Activated CD4-positive, alpha-beta memory T cell treated with anti-CD3 and anti-CD28 coated beads, Interleukin-2, amount 10 ng/mL, durations not matched to agents 7 days and 5 days (primary cell): ENCODE data around the gene SNX13. TPM values are rescaled to one million over a fixed set of nuclear protein-coding genes. Genes with fewer than 3 reads are reported as not detected.
A peak's percentile ranks its signal among the peaks of the same experiment; 100 is the strongest.

Source experiments
- CTCF ChIA-PET: fragments of 350-600 bp; sonication (Branson Sonifier 250); formaldehyde crosslinking; loops from one replicate; lab custom pipeline; 2021; ENCODE audit warnings: antibody characterized with exemption, inconsistent platforms; lab: Charles Lee
- POLR2A ChIA-PET: fragments of 350-600 bp; sonication (Branson Sonifier 250); formaldehyde crosslinking; loops from one replicate; lab custom pipeline; 2021; ENCODE audit warnings: antibody characterized with exemption; lab: Charles Lee
- DNase-seq: peaks from one replicate; pipeline ENCODE4 v3.0.0-alpha.2; 2020
- H3K27ac Mint-ChIP-seq: one replicate; pipeline ENCODE4 v1.8.0; 2021; ENCODE audit warnings: mild to moderate bottlenecking, mixed read lengths
- H3K27me3 Mint-ChIP-seq: one replicate; pipeline ENCODE4 v1.8.0; 2021; ENCODE audit warnings: mixed read lengths
- H3K36me3 Mint-ChIP-seq: one replicate; pipeline ENCODE4 v1.8.0; 2021; ENCODE audit warnings: low read depth, mixed read lengths
- H3K4me1 Mint-ChIP-seq: one replicate; pipeline ENCODE4 v1.8.0; 2021; ENCODE audit warnings: mixed read lengths
- H3K4me3 Mint-ChIP-seq: one replicate; pipeline ENCODE4 v1.8.0; 2021; ENCODE audit warnings: mild to moderate bottlenecking, mixed read lengths
- H3K9me3 Mint-ChIP-seq: one replicate; pipeline ENCODE4 v1.8.0; 2021; ENCODE audit warnings: mixed read lengths
- total RNA-seq, 2 experiments: library from RNA; stranded (reverse); gene quantifications; one replicate each; pipeline ENCODE4 v1.2.3, GENCODE V29; 2021

SNX13 gene
- total RNA-seq, 2 experiments from 2014 or later = 23.8 to 25.9 TPM

GRCh38 chr7:17773289-17773626 lies 167.0 kb downstream of the SNX13 start:
- ChIA-PET POLR2A (interaction anchor here (1.7 kb wide), 1 partner anchor 23 kb away, joined by 4 read pairs; no protein-coding TSS in a partner anchor), CTCF (interaction anchor here (0.9 to 1.9 kb wide), 3 partner anchors 11 to 221 kb away, joined by 3 to 5 read pairs (median 3); no protein-coding TSS in a partner anchor)
- H3K36me3 Mint-ChIP-seq = no peaks in the 10 kb centered on the region
- H3K4me1 Mint-ChIP-seq = peaks cover 6% of the 10 kb centered on the region
- no peak for DNase-seq
- H3K9me3 Mint-ChIP-seq = no peaks in the 10 kb centered on the region
- H3K27ac Mint-ChIP-seq = no peak overlapping the region
- H3K27me3 Mint-ChIP-seq = no peaks in the 10 kb centered on the region
- H3K4me3 Mint-ChIP-seq = no peak overlapping the region

GRCh38 chr7:17772581-17773288 lies 167.6 kb downstream of the SNX13 start:
- no peaks in the 10 kb centered on the region for H3K9me3 Mint-ChIP-seq
- peaks cover 6% of the 10 kb centered on the region for H3K4me1 Mint-ChIP-seq
- H3K4me3 Mint-ChIP-seq = no peak overlapping the region
- POLR2A ChIA-PET = interaction anchor here (1.7 kb wide), 1 partner anchor 23 kb away, joined by 4 read pairs; no protein-coding TSS in a partner anchor
- CTCF ChIA-PET = interaction anchor here (0.9 to 1.9 kb wide), 3 partner anchors 11 to 222 kb away, joined by 3 to 5 read pairs (median 3); no protein-coding TSS in a partner anchor
- H3K27ac Mint-ChIP-seq = no peak overlapping the region
- DNase-seq = no peak
- no peaks in the 10 kb centered on the region for H3K27me3 Mint-ChIP-seq
- no peaks in the 10 kb centered on the region for H3K36me3 Mint-ChIP-seq

DNA sequence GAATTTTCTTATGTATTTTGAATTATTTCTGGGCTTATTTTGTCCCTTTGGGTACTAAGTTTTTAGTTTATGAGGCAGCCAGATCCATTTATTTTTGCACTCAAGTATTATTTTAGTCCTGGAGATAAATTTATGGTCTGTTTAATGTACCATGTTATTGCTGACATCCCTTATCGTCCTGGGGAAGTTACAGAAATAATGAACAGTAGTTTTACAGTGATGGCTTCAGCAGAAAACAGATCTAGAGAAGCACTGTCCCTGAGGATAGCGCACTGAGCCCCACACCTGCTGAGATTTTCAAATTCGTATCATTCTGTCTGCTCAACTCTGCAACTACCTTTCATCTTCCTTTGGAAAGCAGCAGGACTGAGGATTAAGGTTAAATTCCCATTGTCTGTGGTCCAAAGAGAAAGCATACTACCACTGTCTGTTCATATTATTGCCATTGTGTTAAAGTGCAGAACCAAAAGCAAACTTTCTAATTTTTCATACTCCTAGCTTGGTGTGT lies 168.3 kb downstream of the SNX13 start:
- ChIA-PET POLR2A (interaction anchor here (1.7 kb wide), 1 partner anchor 24 kb away, joined by 4 read pairs; no protein-coding TSS in a partner anchor), CTCF (interaction anchor here (1.2 to 2.5 kb wide), 4 partner anchors 10 to 548 kb away, joined by 3 to 13 read pairs (median 4); no protein-coding TSS in a partner anchor)
- no peaks in the 10 kb centered on the region for H3K9me3 Mint-ChIP-seq
- no peak overlapping the region for H3K4me3 Mint-ChIP-seq
- H3K4me1 Mint-ChIP-seq = peaks cover 6% of the 10 kb centered on the region
- no peak for DNase-seq
- no peaks in the 10 kb centered on the region for H3K27me3 Mint-ChIP-seq
- no peaks in the 10 kb centered on the region for H3K36me3 Mint-ChIP-seq
- H3K27ac Mint-ChIP-seq = no peak overlapping the region

DNA sequence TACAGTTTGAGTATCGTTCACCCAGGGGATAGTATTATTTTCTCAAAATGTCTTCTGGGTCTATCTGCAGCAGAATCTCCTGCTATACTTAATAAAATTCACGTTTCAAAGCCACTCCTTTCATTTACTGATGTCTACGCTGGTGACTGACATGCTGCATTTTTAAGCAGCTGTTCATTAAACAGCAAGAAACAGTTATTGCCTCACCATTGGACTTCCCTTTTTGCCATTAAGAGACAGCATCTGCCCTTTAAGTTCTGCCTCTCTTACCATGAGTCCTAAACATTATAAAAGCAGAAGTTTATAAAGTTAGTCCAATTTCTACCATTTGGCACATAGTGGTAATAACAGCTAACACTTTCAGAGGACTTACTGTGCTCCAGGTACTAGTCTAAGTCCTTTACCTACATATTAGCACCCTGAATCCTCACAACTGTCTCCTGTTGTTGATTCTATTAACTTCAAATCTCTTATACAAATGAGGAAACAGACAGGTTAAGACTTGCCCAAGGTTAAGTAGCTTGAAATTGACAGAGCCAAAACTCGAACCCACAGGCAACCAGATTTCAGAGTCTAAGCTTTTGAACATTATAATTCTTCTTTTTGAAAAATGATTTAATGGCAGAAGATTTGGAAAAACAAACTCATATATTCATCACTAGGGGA lies 169.5 kb downstream of the SNX13 start:
- no peak overlapping the region for H3K4me3 Mint-ChIP-seq
- H3K36me3 Mint-ChIP-seq = no peaks in the 10 kb centered on the region
- ChIA-PET POLR2A (no interaction called here), CTCF (interaction anchor here (0.6 to 2.5 kb wide), 21 partner anchors 9 to 582 kb away, joined by 3 to 21 read pairs (median 4); no protein-coding TSS in a partner anchor)
- no peaks in the 10 kb centered on the region for H3K27me3 Mint-ChIP-seq
- peaks cover 6% of the 10 kb centered on the region for H3K4me1 Mint-ChIP-seq
- no peak for DNase-seq
- no peak overlapping the region for H3K27ac Mint-ChIP-seq
- no peaks in the 10 kb centered on the region for H3K9me3 Mint-ChIP-seq

GRCh38 chr7:17769918-17770317 lies 170.4 kb downstream of the SNX13 start:
- Mint-ChIP-seq H3K4me3 (no peak overlapping the region), H3K4me1 (peaks cover 6% of the 10 kb centered on the region), H3K36me3 (no peaks in the 10 kb centered on the region), H3K9me3 (no peaks in the 10 kb centered on the region), H3K27me3 (no peaks in the 10 kb centered on the region), H3K27ac (no peak overlapping the region)
- peak; percentile 60 for DNase-seq
- CTCF ChIA-PET = interaction anchor here (0.5 to 2.5 kb wide), 24 partner anchors 8 to 787 kb away, joined by 3 to 21 read pairs (median 4); no protein-coding TSS in a partner anchor
- POLR2A ChIA-PET = interaction anchor here (0.7 kb wide), 1 partner anchor 67 kb away, joined by 3 read pairs; no protein-coding TSS in a partner anchor

GRCh38 chr7:17758008-17758407 lies 182.3 kb downstream of the SNX13 start:
- Mint-ChIP-seq H3K27me3 (no peaks in the 10 kb centered on the region), H3K4me3 (no peak overlapping the region), H3K4me1 (no peaks in the 10 kb centered on the region), H3K27ac (no peak overlapping the region), H3K9me3 (peaks cover under 1% of the 10 kb centered on the region), H3K36me3 (no peaks in the 10 kb centered on the region)
- no peak for DNase-seq
- ChIA-PET POLR2A (no interaction called here), CTCF (interaction anchor here (1.0 kb wide), 1 partner anchor 12 kb away, joined by 3 read pairs; no protein-coding TSS in a partner anchor)

DNA sequence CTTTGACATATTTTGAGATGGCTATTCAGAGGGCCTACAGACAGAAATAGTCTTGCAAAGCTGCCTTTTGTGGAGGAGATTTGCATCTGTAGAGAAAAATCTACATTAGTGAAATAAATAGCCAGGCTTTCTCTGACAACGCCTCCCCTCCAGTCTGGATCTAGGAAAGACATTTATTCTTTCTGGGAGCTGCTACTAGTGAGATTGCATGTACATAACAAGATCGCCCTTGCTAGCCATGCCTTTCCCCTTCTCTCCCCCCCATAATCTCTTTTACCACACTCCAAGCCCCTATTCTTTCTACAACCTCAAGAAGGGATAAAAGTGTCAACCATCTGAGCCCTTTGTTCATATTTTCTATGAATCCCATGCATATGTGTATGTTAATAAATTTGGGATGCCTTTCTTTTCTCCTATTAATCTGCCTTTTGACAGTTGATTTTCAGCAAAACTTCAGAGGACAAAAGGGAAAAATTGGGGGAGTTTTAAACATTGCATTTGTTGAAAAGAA lies 194.2 kb downstream of the SNX13 start:
- H3K4me1 Mint-ChIP-seq = no peaks in the 10 kb centered on the region
- no peaks in the 10 kb centered on the region for H3K36me3 Mint-ChIP-seq
- H3K27me3 Mint-ChIP-seq = peaks cover 2% of the 10 kb centered on the region
- DNase-seq = no peak
- ChIA-PET CTCF (no interaction called here), POLR2A (no interaction called here)
- H3K9me3 Mint-ChIP-seq = no peaks in the 10 kb centered on the region
- H3K27ac Mint-ChIP-seq = no peak overlapping the region
- H3K4me3 Mint-ChIP-seq = no peak overlapping the region

DNA sequence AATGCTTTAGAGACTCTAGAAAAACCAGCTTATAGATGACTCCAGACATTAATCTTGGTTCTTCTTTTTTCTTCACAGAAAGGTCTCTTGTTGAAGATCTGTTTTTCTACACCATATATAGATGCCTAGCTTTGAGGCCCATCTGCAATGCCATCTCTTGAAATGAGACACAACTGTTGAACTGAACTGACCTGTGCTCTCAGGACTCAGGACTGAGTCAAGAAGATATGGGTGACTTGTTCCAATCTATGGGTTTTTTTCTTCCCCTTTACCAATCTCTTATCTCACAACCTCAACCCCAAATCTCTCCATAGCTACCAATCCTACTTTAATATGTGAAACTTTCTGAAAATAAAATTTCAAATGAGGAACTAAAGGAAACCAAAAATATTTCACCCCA lies 194.7 kb downstream of the SNX13 start:
- H3K27ac Mint-ChIP-seq = no peak overlapping the region
- POLR2A ChIA-PET = no interaction called here
- no peak overlapping the region for H3K4me3 Mint-ChIP-seq
- H3K27me3 Mint-ChIP-seq = peaks cover 2% of the 10 kb centered on the region
- H3K4me1 Mint-ChIP-seq = no peaks in the 10 kb centered on the region
- no peaks in the 10 kb centered on the region for H3K9me3 Mint-ChIP-seq
- CTCF ChIA-PET = no interaction called here
- H3K36me3 Mint-ChIP-seq = no peaks in the 10 kb centered on the region
- DNase-seq = no peak

DNA sequence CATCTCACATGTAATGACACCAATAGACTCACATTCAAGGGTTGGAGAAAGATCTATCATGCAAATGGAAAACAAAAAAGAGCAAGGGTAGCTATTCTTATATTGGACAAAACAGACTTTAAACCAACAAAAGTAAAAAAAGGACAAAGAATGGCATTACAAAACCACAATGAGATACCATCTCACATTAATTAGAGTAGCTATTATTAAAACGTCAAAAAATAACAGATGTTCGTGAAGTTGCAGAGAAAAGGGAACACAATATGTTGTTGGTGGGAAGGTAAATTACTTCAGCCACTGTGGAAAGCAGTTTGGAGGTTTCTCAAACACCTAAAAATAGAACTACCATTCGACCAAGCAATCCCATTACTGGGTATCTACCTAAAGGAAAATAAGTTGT lies 197.0 kb downstream of the SNX13 start:
- H3K4me3 Mint-ChIP-seq = no peak overlapping the region
- H3K27ac Mint-ChIP-seq = no peak overlapping the region
- H3K4me1 Mint-ChIP-seq = no peaks in the 10 kb centered on the region
- DNase-seq = no peak
- no peaks in the 10 kb centered on the region for H3K27me3 Mint-ChIP-seq
- POLR2A ChIA-PET = no interaction called here
- CTCF ChIA-PET = no interaction called here
- H3K36me3 Mint-ChIP-seq = no peaks in the 10 kb centered on the region
- no peaks in the 10 kb centered on the region for H3K9me3 Mint-ChIP-seq

DNA sequence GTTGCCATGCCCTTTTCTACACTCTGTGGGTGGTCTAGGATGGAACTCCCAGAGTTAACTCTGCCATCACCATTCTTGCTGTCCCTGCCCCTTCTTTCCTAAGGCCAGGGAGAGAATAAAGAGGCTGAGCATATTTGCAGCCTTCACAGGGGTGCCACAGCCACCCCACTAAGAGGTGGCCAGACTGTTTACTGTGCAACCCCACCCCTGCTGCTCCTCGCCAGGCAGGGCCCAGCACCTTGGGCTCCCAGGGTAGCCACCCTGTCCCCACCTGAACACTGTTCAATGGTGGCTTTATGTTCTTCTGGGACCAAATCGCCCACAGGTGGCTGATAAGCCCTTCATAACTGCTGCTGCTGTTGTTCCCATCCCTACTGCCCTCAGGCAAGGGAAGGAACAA lies 198.9 kb downstream of the SNX13 start:
- no peak for DNase-seq
- H3K27me3 Mint-ChIP-seq = peaks cover 3% of the 10 kb centered on the region
- ChIA-PET POLR2A (no interaction called here), CTCF (no interaction called here)
- no peak overlapping the region for H3K27ac Mint-ChIP-seq
- no peaks in the 10 kb centered on the region for H3K4me1 Mint-ChIP-seq
- no peaks in the 10 kb centered on the region for H3K36me3 Mint-ChIP-seq
- no peaks in the 10 kb centered on the region for H3K9me3 Mint-ChIP-seq
- no peak overlapping the region for H3K4me3 Mint-ChIP-seq
